NCI-H128 (cell line): ENCODE results near the gene RPA1.
"Not testable (repeated sequence)": the region's sequence is repeated elsewhere in the genome, so short reads cannot be mapped to it uniquely, and the experiment has no call there.

Experiments used
- DNase-seq: peaks from one replicate; lab custom pipeline; 2025; ENCODE audit not compliant: unreplicated experiment; lab: John Stamatoyannopoulos, UW

Gene RPA1

DNA sequence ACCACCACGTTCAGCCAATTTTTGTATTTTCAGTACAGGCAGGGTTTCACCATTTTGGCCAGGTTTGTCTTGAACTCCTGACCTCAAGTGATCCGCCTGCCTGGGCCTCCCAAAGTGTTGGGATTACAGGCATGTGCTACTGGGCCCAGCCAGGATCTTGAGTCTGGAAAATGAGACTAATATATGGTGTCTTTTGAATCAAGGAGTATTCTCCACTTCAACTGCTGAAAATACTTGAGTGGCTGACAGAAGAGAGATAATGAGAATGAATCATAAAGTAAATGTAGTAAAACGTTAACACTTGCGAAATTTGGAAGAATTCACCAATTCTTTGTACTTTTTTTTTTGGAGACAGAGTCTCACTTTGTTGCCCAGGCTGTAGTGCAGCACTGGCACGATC, 16.7 kb upstream of the RPA1 start:
- no peak for DNase-seq

DNA sequence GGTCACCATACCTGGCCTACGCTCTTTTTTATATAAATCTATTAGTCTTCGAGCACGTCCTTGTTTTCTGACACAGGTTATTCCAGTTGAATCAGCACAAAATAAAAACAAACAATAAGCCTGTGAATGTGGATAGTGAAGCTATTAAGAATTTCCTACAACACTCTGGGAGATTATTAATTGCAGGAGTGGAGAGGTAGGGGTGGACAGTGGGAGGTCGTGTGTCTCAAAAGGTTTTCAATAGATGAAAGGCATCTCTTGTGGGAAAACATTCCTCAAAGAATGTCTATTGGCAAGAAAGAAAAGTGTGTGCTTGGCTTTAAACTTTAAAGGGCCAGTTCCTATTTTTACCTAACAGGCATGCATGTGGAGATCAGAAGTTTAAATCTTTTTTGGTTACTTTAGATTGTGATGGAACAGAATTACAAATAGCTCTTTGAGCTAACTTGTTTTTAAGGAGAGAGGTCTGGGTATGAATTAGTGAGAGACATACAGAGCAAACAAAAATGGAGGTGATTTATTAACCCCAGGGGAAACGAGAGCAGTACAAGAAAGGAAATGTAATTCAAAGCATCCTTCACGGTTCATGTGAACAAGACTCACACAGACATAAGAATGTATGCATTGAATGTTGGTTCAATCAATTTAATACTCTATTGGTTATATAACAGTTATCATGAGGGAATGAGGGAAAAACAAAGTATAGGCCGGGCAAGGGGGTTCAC, 9.1 kb upstream of the RPA1 start:
- DNase-seq = no peak

DNA sequence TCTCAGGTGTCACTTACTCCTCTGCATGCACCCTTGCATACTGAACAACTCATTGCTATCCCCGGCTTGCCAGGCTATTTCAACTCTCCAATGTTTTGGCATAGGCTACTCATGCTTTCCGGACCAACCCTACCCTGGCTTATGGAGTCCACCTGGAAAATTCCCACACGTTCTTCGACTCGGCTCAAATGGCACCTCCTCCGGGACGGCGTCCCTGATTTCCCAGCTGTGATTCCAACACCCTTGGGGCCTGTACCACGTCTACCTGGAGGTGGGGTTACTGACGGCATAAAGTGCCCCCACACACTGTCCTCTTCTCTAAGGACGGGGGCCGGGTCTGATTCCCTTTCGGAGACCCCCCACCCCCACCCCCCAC, 601 bp upstream of the RPA1 start:
- no peak for DNase-seq

DNA sequence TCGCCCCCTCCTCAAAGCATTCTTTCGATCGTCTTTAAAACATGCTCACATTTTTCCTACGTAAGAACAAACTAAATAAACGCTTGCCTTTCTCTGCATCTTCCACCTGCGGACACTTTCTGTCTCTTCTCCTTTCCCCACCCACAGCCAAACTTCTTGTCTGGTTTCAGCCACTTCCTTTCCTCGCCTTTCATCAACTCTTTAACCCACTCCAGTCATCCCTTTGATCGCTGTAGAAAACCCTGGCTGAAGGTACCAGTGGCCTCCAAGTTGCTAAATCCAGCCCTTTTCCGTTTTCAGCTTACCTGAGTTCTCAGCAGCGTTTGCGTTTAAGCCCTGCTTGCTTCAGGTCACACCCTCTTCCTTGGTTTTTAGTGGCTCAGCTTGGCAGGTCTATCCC, 483 bp downstream of the RPA1 start:
- DNase-seq = no peak

DNA sequence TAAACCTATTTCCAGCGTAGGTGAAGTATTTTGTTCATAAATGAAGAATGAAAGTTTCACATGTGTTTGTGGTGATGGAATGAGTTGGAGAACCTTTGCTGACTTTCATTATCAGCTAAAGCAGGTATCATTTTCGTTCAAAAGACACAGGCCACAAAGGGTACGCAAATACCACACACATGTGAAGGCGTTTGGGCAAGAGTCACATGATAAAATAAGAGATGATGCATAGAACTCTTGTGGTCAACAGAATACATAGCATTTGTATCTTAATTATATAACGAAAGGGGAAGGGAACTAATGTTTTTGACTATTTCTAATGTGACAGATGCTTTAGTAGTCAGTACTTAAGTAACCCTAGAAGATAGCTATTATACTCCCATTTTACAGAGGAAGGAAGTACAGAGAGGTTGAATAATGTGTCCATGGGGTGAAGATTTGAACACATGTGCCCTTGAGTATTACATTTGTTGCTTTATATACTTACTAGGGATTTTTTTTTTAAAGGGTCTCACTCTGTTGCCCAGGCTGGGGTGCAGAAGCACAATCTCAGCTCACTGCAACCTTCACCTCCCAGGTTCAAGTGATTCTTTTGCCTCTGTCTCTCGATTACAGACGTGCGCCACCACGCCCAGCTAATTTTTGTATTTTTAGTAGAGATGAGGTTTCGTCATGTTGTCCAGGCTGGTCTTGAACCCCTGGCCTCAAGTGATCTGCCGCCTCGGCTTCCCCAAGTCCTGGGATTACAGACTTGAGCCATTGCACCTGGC, 4.8 kb downstream of the RPA1 start:
- DNase-seq = no peak

DNA sequence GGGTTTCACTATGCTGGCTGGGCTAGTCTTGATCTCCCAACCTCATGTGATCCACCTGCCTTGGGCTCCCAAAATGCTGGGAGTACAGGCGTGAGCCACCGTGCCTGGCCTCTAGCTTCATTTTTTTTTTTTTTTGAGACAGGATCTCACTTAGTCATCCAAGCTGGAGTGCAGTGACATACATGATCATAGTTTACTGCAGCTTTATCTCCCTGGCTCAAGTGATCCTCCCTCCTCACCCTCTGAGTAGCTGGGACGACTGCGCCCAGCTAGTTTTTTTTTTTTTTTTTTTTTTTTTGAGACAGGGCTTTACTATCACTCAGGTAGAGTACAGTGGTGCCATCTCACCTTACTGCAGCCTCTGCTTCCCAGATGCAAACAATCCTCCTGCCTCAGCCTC, 9.7 kb downstream of the RPA1 start:
- no peak for DNase-seq

DNA sequence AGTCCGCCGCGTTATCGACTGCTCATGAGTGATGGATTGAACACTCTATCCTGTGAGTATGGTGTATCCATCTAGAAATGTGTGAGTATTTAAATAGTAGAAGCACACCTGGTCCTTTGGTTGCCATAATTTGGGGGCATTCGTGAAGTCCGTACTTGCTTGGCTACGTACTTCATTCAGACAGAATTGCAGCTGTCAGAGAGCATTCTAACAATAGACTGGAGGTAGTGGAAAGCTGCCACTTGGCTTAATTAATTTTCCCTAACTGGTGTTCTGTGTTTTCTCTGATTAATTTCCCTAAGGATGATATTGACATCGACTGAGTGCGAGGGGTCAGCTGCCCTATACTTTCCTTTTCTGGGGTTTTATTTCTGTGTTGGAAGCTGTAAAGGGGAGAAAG, 14.1 kb downstream of the RPA1 start:
- no peak for DNase-seq

DNA sequence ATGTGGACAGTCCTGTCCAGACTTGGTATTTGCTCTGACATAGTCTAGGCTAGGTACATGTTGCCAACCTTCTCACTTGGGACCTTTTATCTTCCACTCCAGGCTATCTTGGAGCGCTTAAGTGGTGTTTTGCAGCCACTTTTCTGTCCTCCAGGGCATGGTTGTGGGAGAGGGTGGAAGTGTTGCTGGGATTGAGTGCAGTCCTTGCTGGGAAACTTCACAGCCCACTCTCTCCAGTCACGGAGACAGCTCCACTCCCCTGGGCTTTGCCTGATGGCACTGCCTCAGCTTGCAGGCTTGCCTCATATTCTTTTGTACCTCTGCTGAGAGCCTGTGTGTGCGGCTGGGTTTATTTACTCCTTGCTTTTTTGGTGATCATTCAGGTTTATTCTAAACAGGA, 17.4 kb downstream of the RPA1 start:
- no peak for DNase-seq

DNA sequence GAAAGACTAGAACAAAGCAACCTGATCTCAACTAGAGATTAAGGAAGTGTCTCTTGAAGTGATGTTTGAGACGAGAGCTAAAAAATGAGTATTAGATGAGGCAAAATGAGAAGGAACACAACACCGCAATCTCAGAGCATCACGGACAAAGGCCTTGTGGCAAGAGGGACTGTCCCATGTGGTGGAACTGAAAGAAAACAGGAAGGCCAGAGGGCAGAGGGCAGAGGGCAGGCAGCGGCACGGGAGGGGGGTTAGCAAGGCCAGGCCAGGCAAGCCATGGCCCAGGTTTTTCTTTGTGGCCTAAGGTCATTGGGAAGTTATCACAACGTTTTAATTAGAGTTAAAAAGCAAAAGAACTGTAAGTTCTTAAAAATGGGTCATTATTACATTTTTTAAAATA, 22.5 kb downstream of the RPA1 start:
- no peak for DNase-seq

DNA sequence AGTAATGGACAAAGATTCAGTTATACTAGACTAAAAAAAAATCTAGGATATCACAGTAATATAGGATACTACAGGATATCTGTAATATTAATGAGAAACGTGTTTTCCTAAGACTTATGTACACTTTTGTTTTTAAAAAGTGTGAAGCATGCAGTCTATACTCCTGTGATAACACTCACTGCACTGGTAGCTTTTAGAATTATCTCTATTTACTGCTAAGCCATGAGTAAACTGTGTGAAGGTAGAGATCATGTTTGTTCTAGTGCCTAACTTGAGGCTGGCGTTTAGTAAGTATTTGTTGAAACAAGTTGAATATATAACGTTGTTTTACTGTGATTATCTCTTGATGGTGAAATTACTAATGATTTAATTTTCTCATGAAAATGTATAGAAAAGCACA, 23.9 kb downstream of the RPA1 start:
- no peak for DNase-seq

DNA sequence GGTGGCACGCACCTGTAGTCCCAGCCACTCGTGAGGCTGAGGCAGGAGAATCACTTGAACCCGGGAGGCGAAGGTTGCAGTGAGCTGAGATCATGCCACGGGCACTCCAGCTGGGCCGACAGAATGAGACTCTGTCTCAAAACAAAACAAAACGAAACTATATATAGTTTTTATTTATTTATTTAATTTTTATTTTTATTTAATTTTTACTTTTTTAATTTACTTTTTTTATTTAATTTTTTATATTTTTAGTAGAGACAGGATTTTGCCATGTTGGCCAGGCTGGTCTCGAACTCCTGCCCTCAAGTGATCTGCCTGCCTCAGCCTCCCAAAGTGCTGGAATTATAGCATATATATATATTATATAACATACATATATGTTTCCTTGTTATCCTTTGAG, 26.7 kb downstream of the RPA1 start:
- not testable (repeated sequence) for DNase-seq

DNA sequence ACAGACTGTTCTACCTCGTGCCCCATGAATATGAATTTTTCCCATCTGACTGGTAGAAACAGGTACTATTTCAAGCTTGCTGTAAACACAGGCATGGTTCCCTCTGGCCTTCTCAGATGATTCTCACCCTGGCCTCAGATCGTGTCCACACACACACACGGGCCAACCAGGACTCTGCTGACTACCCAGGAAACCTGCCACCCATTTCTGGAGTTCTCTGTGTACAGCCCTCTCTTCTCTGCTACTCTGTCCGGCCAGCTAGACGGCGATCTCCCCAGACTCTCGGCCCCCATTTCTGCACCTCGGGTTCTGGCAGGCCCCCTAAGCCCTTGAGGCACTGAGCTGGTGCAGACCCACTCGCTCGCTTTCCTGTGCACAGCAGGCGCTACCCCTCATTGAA, 31.2 kb downstream of the RPA1 start:
- DNase-seq = no peak

DNA sequence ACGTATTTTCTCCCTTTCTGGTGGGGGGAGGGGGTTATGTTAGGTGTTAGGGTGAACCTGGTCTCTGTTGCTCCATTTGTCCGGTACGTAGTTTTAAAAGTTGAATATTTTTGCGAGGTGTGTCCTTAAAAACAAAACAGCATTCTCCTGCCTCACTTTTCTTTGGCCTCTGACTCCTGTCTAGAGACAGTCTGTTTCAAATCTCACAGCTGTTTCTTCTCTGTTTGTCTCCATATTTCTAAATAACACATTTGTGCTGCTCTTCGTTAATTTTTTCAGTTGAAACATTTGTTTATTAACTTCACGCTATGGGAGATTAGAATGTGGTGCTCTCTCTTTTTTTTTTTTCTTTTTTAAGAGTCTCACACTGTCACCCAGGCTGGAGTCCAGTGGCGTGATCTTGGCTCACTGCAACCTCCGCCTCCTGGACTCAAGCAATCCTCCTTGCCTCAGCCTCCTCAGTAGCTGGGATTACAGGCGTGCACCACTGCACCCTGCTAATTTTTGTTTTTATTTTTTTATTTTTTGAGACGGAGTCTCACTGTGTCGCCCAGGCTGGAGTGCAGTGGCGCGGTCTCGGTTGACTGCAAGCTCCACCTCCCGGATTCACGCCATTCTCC, 31.7 kb downstream of the RPA1 start:
- no peak for DNase-seq

DNA sequence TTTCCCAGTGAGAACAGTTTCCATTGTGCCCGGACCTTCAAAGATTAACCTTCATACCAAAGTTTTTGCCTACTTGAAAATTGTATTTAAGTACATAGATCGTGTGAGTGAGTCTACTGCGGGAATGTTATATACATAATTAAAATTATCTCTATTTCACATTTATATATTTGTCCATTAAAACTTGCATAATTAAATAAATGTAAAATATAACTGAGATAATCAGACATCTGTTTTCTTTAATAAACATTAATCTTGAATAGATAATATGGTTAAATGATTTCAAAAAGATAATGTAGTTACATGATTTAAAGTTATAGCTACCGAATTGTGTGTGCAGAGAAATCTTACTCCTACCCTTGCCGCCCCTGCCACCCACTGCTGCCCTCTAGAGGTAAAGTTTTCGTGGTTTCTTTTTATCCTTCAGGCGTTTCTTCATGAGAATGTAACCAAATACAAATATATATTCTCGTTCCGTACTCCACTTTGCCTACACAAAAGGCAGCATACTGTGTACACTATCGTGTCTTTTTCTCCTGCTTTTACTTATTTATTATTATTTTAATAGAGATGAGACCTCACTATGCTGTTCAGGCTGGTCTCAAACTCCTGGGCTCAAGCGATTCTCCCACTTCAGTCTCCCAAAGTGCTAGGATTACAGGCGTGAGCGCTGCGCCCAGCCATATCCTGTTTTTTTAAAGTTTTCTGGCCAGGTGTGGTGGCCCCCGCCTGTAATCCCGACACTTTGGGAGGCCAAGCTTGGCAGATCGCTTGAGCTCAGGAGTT, 35.6 kb downstream of the RPA1 start:
- no peak for DNase-seq

DNA sequence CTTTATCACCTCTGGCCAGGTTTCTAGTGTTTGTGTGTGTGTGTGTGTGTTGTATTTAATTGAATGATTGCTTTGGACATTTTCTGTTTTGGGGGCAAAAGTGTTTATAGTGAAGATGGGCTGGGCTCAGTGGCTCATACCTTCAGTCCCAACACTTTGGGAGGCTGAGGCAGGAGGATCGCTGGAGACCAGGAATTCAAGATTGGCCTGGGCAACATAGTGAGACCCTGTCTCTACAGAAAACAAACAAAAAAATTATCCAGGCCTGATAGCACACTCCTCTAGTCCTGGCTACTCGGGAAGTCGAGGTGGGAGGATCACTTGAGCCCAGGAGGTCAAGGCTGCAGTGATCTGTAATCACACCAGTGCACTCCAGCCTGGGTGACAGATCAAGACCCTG, 37.5 kb downstream of the RPA1 start:
- DNase-seq = no peak

DNA sequence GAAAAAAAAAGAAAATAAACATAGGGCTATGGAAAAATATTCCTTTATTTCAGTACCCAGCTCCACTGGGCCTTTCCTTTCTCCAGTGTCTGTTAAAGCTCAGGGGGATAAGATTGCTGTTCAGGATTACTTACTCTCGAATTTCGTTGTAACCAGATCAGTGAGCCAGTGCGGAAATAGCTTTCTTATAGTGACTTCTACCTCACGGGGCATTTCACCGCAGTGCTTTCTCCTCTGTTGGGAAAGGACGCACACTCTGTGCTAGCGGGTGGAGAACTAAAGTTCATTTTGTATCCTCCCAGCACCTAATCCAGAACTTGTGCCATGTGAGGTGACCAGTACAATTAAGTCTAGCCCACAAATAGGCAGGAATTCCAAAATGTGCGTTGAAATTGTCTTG, 38.3 kb downstream of the RPA1 start:
- DNase-seq = no peak

DNA sequence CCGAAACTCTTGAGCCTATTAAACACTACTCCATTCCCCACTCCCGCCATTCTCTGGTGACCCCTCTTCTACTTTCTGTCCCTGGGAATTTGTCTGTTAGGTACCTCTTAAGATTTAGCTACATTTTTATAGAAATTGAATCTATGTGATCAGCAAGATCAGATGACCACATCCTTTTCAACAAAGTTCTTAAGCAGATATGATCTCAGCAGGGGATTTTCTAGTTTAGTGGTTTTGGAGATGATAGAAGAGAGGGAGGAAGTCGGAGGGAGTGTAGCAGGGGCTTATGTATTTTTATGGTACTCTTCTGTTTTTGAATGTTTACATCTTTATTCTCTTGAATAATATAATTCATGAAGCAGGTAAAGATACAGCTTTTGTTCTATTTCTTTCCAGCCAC, 40.8 kb downstream of the RPA1 start:
- no peak for DNase-seq

DNA sequence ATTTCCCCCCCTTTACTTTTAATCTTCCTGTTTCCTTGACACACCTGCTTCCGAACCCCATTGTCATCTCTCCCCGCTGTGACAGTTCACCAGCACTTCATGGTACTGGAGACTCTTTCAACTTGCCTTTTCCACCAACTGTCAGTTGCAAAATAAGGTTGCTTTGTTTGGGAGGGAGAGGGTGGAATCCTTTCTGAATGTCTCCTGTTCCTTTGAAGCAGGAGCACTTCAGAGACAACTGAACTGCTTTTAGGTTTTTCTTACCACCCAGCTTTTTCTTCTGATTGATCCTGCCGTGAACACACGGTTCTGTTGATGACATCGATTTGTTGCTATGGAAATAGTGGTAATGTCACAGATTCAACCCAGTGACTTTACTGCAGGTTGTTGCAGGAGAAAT, 42.0 kb downstream of the RPA1 start:
- no peak for DNase-seq

DNA sequence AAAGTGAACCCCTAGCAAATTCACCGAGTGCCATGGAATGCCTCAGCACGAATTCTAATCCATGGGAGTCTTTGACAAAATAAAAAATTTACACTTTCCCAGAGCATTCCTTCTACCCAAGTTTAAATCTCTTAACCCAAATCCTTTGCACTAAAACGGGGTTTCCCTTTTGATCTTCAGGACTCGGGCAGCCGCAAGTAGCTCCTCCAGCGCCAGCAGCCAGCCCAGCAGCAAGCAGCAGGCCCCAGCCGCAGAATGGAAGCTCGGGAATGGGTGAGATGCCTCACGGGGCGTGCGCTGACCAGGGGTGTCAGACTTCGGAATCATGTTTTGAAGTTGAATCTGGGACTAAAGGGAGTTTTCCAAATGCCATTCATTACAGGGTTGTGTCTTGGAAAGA, 42.4 kb downstream of the RPA1 start:
- no peak for DNase-seq

DNA sequence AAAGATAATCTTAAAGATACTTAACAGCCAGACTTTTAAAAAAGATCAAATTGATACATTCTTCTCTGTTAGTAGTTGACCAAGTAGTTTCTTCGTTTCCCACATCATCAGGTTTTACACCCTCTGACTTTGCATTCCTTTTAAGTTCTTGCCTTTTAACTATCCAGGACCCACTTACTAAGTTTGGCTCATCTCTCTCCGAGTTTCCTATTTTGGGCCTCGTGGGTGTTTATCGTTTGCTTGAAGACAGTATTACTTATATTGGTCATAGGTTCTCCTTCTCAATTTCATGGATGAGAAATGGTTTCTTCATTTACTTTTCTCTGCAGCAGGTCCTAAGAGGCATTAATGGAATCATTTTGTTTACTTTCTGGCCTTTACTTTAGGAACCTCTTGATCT, 43.2 kb downstream of the RPA1 start:
- no peak for DNase-seq

DNA sequence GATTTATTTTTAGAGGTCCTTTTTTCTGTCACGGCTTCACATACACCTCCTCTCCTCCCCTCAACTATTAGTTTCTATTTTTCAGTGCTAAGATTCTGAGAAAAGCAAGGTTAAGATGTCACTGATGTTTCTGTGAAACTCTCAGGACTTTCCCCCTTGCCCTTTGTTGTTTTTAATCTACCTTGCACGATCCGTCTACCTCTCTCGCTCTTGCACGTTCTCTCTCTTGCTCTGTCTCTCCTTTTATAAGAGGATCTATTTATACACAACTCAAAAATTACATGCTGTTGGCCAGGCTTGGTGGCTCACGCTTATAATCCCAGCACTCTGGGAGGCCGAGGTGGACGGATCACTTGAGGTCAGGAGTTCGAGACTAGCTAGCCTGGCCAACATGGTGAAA, 43.6 kb downstream of the RPA1 start:
- DNase-seq = no peak

DNA sequence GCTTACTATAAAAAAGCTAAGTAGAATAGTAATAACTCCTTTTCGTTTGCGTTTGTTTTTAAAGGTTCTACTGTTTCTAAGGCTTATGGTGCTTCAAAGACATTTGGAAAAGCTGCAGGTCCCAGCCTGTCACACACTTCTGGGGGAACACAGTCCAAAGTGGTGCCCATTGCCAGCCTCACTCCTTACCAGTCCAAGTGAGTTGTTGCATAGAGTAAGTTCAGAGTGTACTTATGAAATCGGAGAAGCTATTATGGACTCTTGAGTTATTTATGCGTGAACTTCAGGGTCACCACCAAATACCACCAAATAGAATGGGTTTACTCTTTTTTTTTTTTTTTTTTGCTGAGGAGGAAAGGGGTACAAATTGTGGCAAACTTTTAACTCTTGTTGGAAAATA, 45.8 kb downstream of the RPA1 start:
- DNase-seq = no peak
